HG02938 (cell line): ENCODE data around the gene BOD1.

ENCODE experiments used
- ATAC-seq: cut with Tn5 transposase; IDR thresholded peaks from one replicate; pipeline ENCODE4 v1.9.1; 2021; ENCODE audit warnings: mild to moderate bottlenecking, moderate library complexity; ENCODE audit not compliant: unreplicated experiment

Gene BOD1

DNA sequence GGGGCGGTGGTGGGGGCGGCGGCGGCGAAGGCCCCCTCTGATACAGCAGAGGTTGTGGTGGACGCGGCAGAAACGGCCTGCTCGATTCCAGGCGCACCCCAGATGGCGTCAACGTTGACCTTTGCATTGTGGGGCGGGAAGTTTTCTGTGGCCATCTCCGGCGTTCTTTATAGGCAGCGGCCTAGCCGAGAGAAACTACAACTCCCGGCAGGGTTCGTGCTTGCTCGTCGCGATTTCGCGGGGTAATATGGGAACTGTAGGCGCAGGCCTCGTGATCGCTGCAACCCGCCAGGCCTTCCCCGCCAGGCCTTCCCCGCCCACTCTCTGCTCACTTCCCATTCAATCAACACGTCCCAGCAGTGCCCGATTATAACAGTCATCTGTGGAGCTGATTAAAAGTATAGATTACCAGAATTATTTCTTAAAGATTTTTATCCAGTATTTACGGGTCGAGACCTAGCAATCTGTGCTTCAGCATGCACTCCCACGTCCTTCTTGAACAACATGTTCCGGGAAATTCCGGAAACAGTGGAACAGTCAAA, at the start of gene BOD1:
Gene BOD1, minus strand, starts transcription at position 74 of the 542 bp plus-strand sequence. CDS start 214 bp downstream, outside the sequence.
- peak; percentile 95 for ATAC-seq

- no peak for ATAC-seq
Measured at GRCh38 chr5:173665326-173665725, 48.9 kb upstream of the BOD1 start.

DNA sequence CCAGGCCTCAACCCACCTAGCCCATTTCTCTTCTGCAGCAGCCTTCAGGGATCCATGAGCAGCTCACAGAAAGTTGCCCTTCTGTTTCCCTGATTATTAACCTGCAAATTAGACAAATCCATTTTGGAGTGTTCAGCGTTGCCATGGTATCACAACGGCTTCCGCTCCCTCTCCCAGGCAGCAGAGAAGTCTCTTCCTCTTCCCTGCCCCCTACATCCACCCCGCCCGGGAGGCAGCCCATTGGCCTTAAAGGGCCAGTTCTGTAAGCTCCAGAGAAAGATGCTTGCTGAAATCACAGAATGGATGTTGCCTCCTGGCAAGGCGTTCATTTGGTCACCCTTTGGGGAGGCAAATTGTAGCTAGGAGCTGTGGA, 47.7 kb upstream of the BOD1 start:
- ATAC-seq, result no peak

GRCh38 chr5:173663352-173664153, 47.1 kb upstream of the BOD1 start:
- ATAC-seq, result no peak

DNA sequence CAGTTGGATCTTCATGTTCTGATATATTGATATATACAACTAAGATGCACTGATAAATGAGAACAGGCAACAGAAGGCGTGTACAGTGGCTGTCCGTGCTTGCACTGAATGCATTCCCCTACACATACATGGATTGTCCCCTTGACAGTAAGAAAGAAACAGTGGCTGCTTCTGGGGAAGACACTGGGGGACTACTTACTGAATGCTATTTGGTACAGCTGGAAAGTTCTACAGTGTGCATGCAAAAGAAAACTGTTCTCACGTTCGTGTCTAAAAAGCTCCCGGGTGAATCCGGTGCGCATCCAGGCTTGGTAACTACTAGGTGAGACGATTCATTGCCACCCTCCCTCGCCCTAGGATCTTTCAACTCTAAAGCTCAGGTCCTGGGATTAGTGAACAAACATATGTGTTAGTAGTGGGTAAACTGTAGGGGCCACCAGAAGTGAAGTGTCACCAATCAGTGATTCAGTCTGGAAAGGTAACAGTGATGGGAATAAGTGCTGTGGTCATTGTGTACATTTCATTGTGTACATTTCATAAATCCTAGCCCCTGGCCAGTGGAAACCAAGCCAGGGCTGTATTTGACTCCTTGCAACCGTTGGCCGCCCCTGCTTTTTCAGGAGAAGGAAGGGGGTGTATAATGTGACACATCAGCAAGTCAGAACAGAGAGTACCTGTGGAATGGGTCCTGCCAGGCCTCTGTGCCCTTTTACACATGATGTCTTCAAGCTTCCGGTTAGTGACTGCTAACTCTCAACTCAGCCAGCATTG, 46.3 kb upstream of the BOD1 start:
- no peak for ATAC-seq

DNA sequence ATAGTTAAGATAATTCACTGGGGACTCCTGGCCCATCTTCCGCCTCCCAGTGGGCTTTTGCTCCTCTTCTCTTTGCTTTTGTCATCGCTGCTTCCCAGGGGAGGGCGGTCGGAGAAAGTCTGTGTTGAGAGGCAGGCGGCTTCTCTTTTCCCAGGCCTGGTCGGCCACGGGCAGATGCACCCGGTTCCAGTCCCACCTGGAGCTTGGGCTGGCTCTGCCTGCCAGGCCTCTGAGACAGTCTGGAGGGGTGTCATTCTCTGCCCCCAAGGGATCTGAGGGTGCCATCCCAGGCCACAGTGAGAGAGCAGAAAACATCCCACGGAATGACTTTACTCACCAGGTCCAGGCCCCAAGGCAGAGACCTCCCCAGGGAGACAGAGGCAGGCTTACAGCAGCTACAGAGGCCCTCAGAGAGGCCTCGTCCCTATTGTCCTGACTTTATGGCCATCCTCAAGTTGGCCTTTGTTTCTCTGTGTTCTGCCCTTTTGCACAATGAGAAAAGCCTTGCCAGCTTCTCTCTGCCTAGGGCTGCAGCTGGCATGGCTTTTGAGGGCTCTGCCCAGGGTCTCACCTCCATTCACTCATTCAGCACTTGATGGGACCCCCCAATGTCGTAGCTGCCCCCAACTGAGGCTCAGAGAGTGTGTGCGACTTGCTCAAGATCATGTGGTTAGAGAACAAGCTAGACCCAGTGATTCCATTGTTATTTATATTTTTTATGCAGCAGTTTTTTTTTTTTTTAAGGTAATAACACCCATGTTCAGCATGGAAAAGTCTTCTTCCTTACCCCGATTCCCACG, 44.2 kb upstream of the BOD1 start:
- no peak for ATAC-seq

DNA sequence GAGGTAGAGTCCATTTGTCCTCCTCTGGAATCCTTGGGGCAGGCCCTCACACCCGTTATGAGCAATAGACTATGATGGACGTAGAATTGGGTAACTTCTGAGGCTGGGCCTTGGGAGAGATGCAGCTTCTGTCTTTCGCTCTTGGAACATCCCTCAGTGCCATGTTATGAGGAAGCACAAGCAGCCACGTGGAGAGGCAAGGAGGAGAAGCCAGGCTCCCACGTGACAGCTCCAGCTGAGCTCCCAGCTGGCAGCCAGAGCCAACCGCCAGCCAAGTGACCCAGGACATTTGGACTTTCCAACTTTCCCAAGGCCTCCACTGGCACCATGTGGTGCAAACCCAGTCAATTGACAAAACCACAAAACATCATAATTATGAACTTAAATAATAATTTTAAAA, 43.0 kb upstream of the BOD1 start:
- no peak for ATAC-seq

DNA sequence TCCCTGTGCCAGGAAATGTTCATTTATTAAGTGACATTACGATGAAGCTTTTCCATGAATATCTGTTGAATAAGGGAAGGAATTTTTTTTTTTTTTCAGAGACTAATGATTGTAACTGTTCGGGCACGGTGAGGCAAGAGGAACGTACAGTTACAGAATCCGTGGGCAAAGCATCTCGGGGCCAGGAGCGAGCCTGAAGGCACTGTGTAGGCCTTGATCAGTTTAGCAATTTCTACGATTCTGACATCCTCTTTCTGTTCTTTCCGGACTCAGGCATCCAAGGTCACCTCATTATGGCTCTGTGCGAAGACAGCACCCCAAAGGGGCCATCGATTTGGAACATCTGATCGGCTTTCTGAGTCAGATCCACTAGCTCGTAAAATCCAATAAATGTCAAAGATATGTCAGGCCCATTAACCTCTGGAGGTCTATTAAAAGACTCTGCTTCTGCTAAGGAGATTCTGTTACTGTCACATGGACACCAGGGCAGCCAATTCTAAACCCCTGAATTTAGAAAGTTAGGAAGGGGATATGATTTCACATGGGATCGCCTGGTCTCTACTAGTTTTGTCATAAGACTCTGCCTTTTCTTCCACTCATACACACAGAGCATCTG, 41.4 kb upstream of the BOD1 start:
- ATAC-seq, result no peak

GRCh38 chr5:173655196-173655797, 38.8 kb upstream of the BOD1 start:
- no peak for ATAC-seq

GRCh38 chr5:173653822-173654523, 37.5 kb upstream of the BOD1 start:
- no peak for ATAC-seq

DNA sequence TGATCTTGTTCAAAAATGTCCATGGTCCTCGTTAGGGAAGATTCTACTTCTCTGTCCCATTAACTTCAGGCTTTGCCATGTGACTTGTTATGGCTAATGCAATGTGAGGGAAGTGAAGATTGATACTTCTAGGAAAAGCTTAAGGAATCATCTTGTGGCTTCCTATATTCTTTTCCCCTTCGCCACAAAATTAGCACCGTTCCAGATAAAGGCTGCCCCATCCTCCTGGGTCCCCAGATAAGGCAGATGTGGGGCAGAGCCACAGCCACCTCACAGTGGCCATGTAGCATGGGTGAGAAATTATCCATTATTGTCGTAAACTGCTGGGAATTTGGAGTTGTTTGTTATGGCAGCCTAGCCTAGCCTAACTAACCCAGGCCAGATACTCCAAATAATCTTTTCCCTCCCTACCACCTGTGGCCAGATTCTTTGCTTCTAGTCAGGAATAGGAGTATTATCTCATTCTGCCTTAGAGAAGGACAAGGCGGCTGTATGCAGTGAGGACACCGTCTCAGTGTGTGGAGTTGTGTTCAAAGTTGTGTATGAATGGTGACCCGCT, 31.9 kb upstream of the BOD1 start:
- ATAC-seq, result no peak

GRCh38 chr5:173646692-173647091, 30.2 kb upstream of the BOD1 start:
- ATAC-seq, result no peak

- no peak for ATAC-seq
Measured at GRCh38 chr5:173645890-173646574, 29.6 kb upstream of the BOD1 start.

GRCh38 chr5:173645437-173645807, 29.0 kb upstream of the BOD1 start:
- no peak for ATAC-seq

DNA sequence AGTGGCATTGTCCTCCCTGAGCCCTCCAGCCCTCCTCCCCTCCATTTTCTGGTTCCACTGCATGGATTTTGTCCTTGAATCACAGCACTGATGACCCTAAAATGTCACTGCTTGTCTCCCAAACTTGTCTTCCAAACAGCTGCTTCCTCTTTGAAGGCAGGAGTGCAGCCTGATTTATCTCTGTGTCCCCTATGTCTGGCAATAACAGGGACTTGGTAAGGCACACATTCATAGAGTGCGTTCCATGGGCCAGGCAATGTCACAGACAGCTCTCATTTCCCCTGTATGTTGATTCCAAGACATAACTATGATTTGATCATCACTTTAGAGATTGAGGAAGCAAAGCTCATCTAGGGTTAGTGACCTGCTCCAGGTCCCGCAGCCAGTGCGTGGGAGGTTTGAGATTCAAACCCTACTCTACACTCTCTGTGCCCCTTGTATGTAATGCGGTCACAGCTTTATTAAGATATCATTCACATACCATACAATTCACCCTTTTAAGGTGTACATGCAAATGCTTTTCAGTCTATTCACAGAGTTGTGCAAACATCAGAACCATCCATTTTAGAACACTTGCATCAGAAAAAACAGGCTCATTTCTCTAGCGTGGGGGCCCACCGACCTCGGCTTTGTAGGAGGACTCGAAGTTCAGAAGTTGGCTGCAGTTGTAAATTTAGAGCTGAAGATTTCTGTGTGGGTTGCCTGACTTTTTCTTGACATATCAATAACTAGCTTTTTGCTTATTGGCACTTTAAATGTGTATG, 28.4 kb upstream of the BOD1 start:
- ATAC-seq, result no peak

- peak; percentile 61 for ATAC-seq
Measured at GRCh38 chr5:173643964-173644363, 27.5 kb upstream of the BOD1 start.

- no peak for ATAC-seq
Measured at GRCh38 chr5:173642895-173643481, 26.5 kb upstream of the BOD1 start.
